ENCODE results near the gene TAS1R3. TPM values are rescaled to one million over a fixed set of nuclear protein-coding genes. Genes with fewer than 3 reads are reported as not detected.
A peak's percentile ranks its signal among the peaks of the same experiment; 100 is the strongest.

TAS1R3 gene
- total RNA-seq, 1 experiment from 2014 or later, result 0.28 TPM

- no peak overlapping the region for H2BK15ac ChIP-seq (ENCODE audit: low read depth, low read length)
- no peaks in the 10 kb centered on the region for H3K36me3 Mint-ChIP-seq (ENCODE audit: insufficient read depth in 1 of 3, low read depth in 3 of 3)
- no peak overlapping the region for H3K4ac ChIP-seq (ENCODE audit: low read depth, low read length)
- no CpG with 5 or more reads among the region's 15 CpGs for WGBS (ENCODE audit: extremely low coverage, insufficient read length, low lambda C conversion rate)
- H3K79me2 ChIP-seq (ENCODE audit: insufficient read depth, low read length), result no peaks in the 10 kb centered on the region
- no peak overlapping the region for H3K4me2 ChIP-seq (ENCODE audit: insufficient read depth, insufficient read length, low read length)
- no peak overlapping the region for H4K8ac ChIP-seq (replicated peaks; ENCODE audit: insufficient read length, low read depth, low read length)
- no peak overlapping the region; a peak in 1 of 5 replicates for H3K4me3 Mint-ChIP-seq
- H3K9ac ChIP-seq (ENCODE audit: extremely low read depth, insufficient read length, low read length), result no peak overlapping the region
- TF ChIP-seq CTCF (conservative IDR thresholded peaks at IDR 0.05), result peak; percentile 70
- no peak overlapping the region for H2BK120ac ChIP-seq (ENCODE audit: low read depth, low read length, poor library complexity, severe bottlenecking)
- no peaks in the 10 kb centered on the region for H3K9me3 ChIP-seq (ENCODE audit: control insufficient read depth, low read depth, low read length)
- no peak overlapping the region for H3K14ac ChIP-seq (ENCODE audit: insufficient read depth, low read length)
- H2BK12ac ChIP-seq (ENCODE audit: insufficient read length, low read depth, low read length), result no peak overlapping the region
- peaks cover 4% of the 10 kb centered on the region for H3K23me2 ChIP-seq (ENCODE audit: insufficient read length, low read depth, low read length, poor library complexity, severe bottlenecking)
- no peak overlapping the region for H4K91ac ChIP-seq (ENCODE audit: insufficient read length, low read depth, low read length)
- H4K5ac ChIP-seq (ENCODE audit: insufficient read length, low read depth, low read length), result no peak overlapping the region
- no peak overlapping the region for H3K18ac ChIP-seq (ENCODE audit: insufficient read length, low read depth, low read length)
- peak; percentile 79 for DNase-seq
- H3T11ph ChIP-seq (ENCODE audit: low read length), result no peak overlapping the region
- no peak overlapping the region for H2BK20ac ChIP-seq (ENCODE audit: low read depth, low read length, poor library complexity, severe bottlenecking)
- no peak overlapping the region for H3K23ac ChIP-seq (ENCODE audit: insufficient read length, low read depth, low read length)
- no peaks in the 10 kb centered on the region for H3K27me3 ChIP-seq (ENCODE audit: insufficient read depth, low read length)
- H2AFZ ChIP-seq (ENCODE audit: low read length), result no peak overlapping the region
- H3K27ac ChIP-seq (ENCODE audit: insufficient read length, low read depth, low read length), result no peak overlapping the region
- H2AK5ac ChIP-seq (ENCODE audit: insufficient read length, low read length), result no peak overlapping the region
- no peaks in the 10 kb centered on the region for H4K20me1 ChIP-seq (ENCODE audit: control insufficient read depth, insufficient read depth, insufficient read length)
- H3K4me1 ChIP-seq (ENCODE audit: insufficient read depth, low read length), result no peaks in the 10 kb centered on the region
- H3K79me1 ChIP-seq (ENCODE audit: insufficient read depth, low read depth, low read length, poor library complexity, severe bottlenecking), result no peaks in the 10 kb centered on the region
- no peak overlapping the region for H3K56ac ChIP-seq (ENCODE audit: insufficient read length, low read depth, low read length)
- peaks cover 0 to 9% of the 10 kb centered on the region in 2 experiments; a peak in 2 of 4 replicates for H3K4me1 Mint-ChIP-seq
- no peak overlapping the region for H2BK5ac ChIP-seq (ENCODE audit: insufficient read length, low read length)
- peaks cover 2 to 10% of the 10 kb centered on the region in 2 experiments; a peak in 2 of 5 replicates for H3K9me3 Mint-ChIP-seq
- no peak overlapping the region for H3K27ac Mint-ChIP-seq
- H3K27me3 Mint-ChIP-seq (ENCODE audit: low read depth), result peaks cover 2% of the 10 kb centered on the region
Measured at GRCh38 chr1:1290238-1290731, 40.8 kb upstream of the TAS1R3 start.
